PC-9 (cell line): ENCODE results near the gene PLA2G4D. TPM values are rescaled to one million over a fixed set of nuclear protein-coding genes. Genes with fewer than 3 reads are reported as not detected.

Experiments used
- BruUV-seq: library from RNA; stranded (reverse); fragments of 400-500 nt; replicated peaks from 2 replicates; lab custom pipeline; 2021; lab: Mats Ljungman, UMichigan
- CTCF ChIA-PET: fragments of 300-600 bp; sonication (Branson Sonifier 250); formaldehyde crosslinking; loops from one replicate; lab custom pipeline; 2022; ENCODE audit warnings: antibody characterized with exemption; lab: Charles Lee
- POLR2A ChIA-PET: fragments of 300-600 bp; sonication (Branson Sonifier 250); formaldehyde crosslinking; loops from one replicate; lab custom pipeline; 2022; ENCODE audit warnings: antibody characterized with exemption; ENCODE audit not compliant: unreplicated experiment; lab: Charles Lee
- DNase-seq, 2 experiments: peaks; one replicate each; pipeline versions ENCODE4 v3.0.0 to v3.0.0-alpha.2; 2015 to 2022; ENCODE audit warnings: mixed read lengths in 1 of 2
- H2AFZ ChIP-seq: fragments of 200-600 bp; sonication (generic); 2 replicates; pipeline ENCODE4 v1.8.1; 2017; ENCODE audit warnings: antibody characterized with exemption
- H3F3A ChIP-seq: fragments of 200-600 bp; sonication (generic); 2 replicates; pipeline ENCODE4 v1.8.1; 2017; ENCODE audit warnings: antibody characterized with exemption, mild to moderate bottlenecking, low read depth; ENCODE audit not compliant: insufficient read depth
- H3K27ac ChIP-seq: fragments of 200-600 bp; sonication (generic); 2 replicates; pipeline ENCODE4 v1.6.1; 2016; ENCODE audit warnings: mixed run types
- H3K27me3 ChIP-seq: fragments of 200-600 bp; sonication (generic); 2 replicates; pipeline ENCODE4 v1.6.1; 2016; ENCODE audit warnings: low read depth, mixed run types; ENCODE audit not compliant: insufficient read depth
- H3K36me3 ChIP-seq: fragments of 200-600 bp; sonication (generic); 2 replicates; pipeline ENCODE4 v1.6.1; 2016; ENCODE audit warnings: low read depth, mixed run types
- H3K4me1 ChIP-seq: fragments of 200-600 bp; sonication (generic); replicated peaks from 2 replicates; pipeline ENCODE4 v1.6.1; 2016; ENCODE audit warnings: mixed run types; ENCODE audit not compliant: insufficient read depth
- H3K4me2 ChIP-seq: fragments of 200-600 bp; sonication (generic); 2 replicates; pipeline ENCODE4 v1.6.1; 2017; ENCODE audit warnings: mixed run types
- H3K4me3 ChIP-seq: fragments of 200-600 bp; sonication (generic); 2 replicates; pipeline ENCODE4 v1.6.1; 2016; ENCODE audit warnings: mixed run types
- H3K79me2 ChIP-seq: fragments of 200-600 bp; sonication (generic); 2 replicates; pipeline ENCODE4 v1.6.1; 2017; ENCODE audit warnings: low read depth, mixed run types
- H3K9me2 ChIP-seq: fragments of 200-600 bp; sonication (generic); 2 replicates; pipeline ENCODE4 v1.8.1; 2017; ENCODE audit warnings: mild to moderate bottlenecking; ENCODE audit not compliant: insufficient read depth
- H3K9me3 ChIP-seq: fragments of 200-600 bp; sonication (generic); 2 replicates; pipeline ENCODE4 v1.8.1; 2016; ENCODE audit warnings: low read depth; ENCODE audit not compliant: insufficient read depth
- H4K20me1 ChIP-seq: fragments of 200-600 bp; sonication (generic); 2 replicates; pipeline ENCODE4 v1.8.1; 2017; ENCODE audit not compliant: insufficient read depth
- CTCF ChIP-seq: fragments of 200-600 bp; sonication (generic); conservative IDR thresholded peaks from 2 replicates; pipeline ENCODE4 v1.6.1; 2017; ENCODE audit warnings: mixed run types, antibody characterized with exemption, mild to moderate bottlenecking, moderate library complexity
- EZH2 ChIP-seq: fragments of 200-600 bp; sonication (generic); IDR thresholded peaks from 2 replicates; pipeline ENCODE4 v1.8.0; 2017; ENCODE audit warnings: antibody characterized with exemption, low read depth
- intact Hi-C: fragments of 100-400 bp; cut with micrococcal nuclease; formaldehyde crosslinking; loops from one replicate; pipeline ENCODE4 v1.10.0; 2022; ENCODE audit not compliant: unreplicated experiment
- total RNA-seq: library from RNA; stranded (reverse); gene quantifications from 2 replicates; pipeline ENCODE4 v1.2.3, GENCODE V29; 2021

The PLA2G4D gene
- total RNA-seq, 1 experiment from 2014 or later: 0.90 TPM

GRCh38 chr15:42053914-42054313, 40.4 kb downstream of the PLA2G4D start:
- Histone ChIP-seq H3K9me2 (no peaks in the 10 kb centered on the region), H4K20me1 (no peaks in the 10 kb centered on the region), H3K4me1 (peaks cover 13% of the 10 kb centered on the region), H3K36me3 (no peaks in the 10 kb centered on the region), H2AFZ (no peak overlapping the region), H3K4me3 (no peak overlapping the region), H3F3A (peaks cover 13% of the 10 kb centered on the region; the same call in 1 of the 2 replicates), H3K27me3 (no peaks in the 10 kb centered on the region), H3K9me3 (no peaks in the 10 kb centered on the region), H3K27ac (no peak overlapping the region), H3K79me2 (no peaks in the 10 kb centered on the region), H3K4me2 (no peak overlapping the region)
- intact Hi-C loops: loop anchor here (10.0 kb wide), 1 partner anchor 139 kb away; no protein-coding TSS in a partner anchor
- DNase-seq: no peak
- TF ChIP-seq EZH2: no peak
- no peak for TF ChIP-seq CTCF
- CTCF ChIA-PET: interaction anchor here (1.3 kb wide), 1 partner anchor 59 kb away, joined by 4 read pairs; no protein-coding TSS in a partner anchor
- POLR2A ChIA-PET: no interaction called here
- no TSS peak for BruUV-seq

GRCh38 chr15:42053010-42053409, 41.4 kb downstream of the PLA2G4D start:
- Histone ChIP-seq H3K27me3 (no peaks in the 10 kb centered on the region), H3K4me3 (no peak overlapping the region), H4K20me1 (no peaks in the 10 kb centered on the region), H3K27ac (no peak overlapping the region), H3K9me3 (no peaks in the 10 kb centered on the region), H3K4me2 (no peak overlapping the region), H3K4me1 (peaks cover 11% of the 10 kb centered on the region), H3F3A (peaks cover 8% of the 10 kb centered on the region; the same call in 1 of the 2 replicates), H2AFZ (no peak overlapping the region), H3K79me2 (no peaks in the 10 kb centered on the region), H3K36me3 (no peaks in the 10 kb centered on the region), H3K9me2 (no peaks in the 10 kb centered on the region)
- intact Hi-C loops: loop anchor here (10.0 kb wide), 1 partner anchor 138 kb away; no protein-coding TSS in a partner anchor
- BruUV-seq: no TSS peak
- CTCF ChIA-PET: interaction anchor here (0.6 to 0.7 kb wide), 2 partner anchors 60 to 472 kb away, joined by 3 to 4 read pairs; no protein-coding TSS in a partner anchor
- DNase-seq: no peak
- POLR2A ChIA-PET: no interaction called here
- no peak for TF ChIP-seq CTCF
- TF ChIP-seq EZH2: no peak

- H3K9me2 ChIP-seq: no peaks in the 10 kb centered on the region
- no peaks in the 10 kb centered on the region for H3K36me3 ChIP-seq
- no peak for TF ChIP-seq CTCF
- TF ChIP-seq EZH2: no peak
- DNase-seq: no peak
- peaks cover 25% of the 10 kb centered on the region for H3K4me1 ChIP-seq
- BruUV-seq: no TSS peak
- POLR2A ChIA-PET: no interaction called here
- no peak overlapping the region for H3K4me2 ChIP-seq
- H3K9me3 ChIP-seq: no peaks in the 10 kb centered on the region
- peaks cover 13% of the 10 kb centered on the region; the same call in 1 of the 2 replicates for H3F3A ChIP-seq
- no peak overlapping the region for H3K27ac ChIP-seq
- intact Hi-C loops: loop anchor here (10.0 kb wide), 1 partner anchor 136 kb away; no protein-coding TSS in a partner anchor
- H3K27me3 ChIP-seq: no peaks in the 10 kb centered on the region
- CTCF ChIA-PET: no interaction called here
- H3K4me3 ChIP-seq: no peak overlapping the region
- no peaks in the 10 kb centered on the region for H3K79me2 ChIP-seq
- no peaks in the 10 kb centered on the region for H4K20me1 ChIP-seq
- no peak overlapping the region for H2AFZ ChIP-seq
Measured at GRCh38 chr15:42050484-42051255, 43.7 kb downstream of the PLA2G4D start.
